ENCODE measurements around the gene NINJ2. TPM values are rescaled to one million over a fixed set of nuclear protein-coding genes. Genes with fewer than 3 reads are reported as not detected.

The NINJ2 gene
- total RNA-seq, 2 donors from 2014 or later, result 0.78 to 5.6 TPM

DNA sequence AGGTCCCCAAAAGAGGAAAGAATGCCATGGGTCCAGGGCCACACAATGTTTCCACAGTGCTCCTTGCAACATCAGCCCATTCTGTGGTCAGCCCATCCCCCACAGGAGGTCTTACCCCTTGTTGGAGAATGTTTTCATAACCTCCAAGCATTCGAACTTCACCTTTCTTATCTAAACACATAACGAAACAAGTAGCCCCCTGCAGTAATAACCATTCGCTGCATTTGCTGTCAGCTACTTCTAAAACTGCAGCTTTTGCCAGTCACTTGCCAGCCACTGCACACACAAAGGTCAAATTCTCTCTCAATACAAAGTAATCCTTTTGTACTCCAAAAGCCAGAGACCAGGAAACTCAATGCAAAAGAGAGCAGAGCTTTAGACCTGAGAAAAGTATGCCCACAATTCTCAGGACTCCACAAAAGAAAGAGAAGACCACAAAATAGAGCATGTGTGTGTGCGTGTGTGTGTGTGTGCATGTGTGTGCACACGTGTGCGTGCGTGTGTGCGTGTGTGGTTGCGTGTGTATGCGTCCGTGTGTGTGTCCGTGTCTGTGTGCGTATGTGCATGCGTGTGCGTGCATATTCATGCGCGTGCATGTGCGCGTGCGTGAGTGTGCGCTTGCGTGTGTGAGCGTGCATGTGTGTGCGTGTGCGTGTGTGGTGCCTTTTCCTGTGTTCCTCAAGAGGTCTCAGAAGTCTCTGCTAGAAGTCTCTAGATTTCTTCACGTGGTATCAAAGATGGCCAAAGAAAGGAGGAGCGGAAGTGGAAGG lies 31.7 kb upstream of the NINJ2 start:
- Histone ChIP-seq H3K27ac (no peak overlapping the region), H3K4me3 (no peak overlapping the region), H3K9me3 (peaks cover 0 to 8% (median 0%) of the 10 kb centered on the region in 3 donors), H3K27me3 (no peaks in the 10 kb centered on the region), H3K36me3 (replicated peaks in 1 of 2; ENCODE audit: insufficient read depth in 1 of 2, low read depth in 2 of 2) (no peaks in the 10 kb centered on the region), H3K4me1 (no peaks in the 10 kb centered on the region)
- intact Hi-C loops (cut with DNase I), result no loop called here
- DNase-seq (no peak), ATAC-seq (no peak)
- TF ChIP-seq, protein P1, sequence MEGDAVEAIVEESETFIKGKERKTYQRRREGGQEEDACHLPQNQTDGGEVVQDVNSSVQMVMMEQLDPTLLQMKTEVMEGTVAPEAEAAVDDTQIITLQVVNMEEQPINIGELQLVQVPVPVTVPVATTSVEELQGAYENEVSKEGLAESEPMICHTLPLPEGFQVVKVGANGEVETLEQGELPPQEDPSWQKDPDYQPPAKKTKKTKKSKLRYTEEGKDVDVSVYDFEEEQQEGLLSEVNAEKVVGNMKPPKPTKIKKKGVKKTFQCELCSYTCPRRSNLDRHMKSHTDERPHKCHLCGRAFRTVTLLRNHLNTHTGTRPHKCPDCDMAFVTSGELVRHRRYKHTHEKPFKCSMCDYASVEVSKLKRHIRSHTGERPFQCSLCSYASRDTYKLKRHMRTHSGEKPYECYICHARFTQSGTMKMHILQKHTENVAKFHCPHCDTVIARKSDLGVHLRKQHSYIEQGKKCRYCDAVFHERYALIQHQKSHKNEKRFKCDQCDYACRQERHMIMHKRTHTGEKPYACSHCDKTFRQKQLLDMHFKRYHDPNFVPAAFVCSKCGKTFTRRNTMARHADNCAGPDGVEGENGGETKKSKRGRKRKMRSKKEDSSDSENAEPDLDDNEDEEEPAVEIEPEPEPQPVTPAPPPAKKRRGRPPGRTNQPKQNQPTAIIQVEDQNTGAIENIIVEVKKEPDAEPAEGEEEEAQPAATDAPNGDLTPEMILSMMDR (IDR thresholded peaks at IDR 0.05), result no peak
- TF ChIP-seq POLR2A (IDR thresholded peaks at IDR 0.05), result no peak
- WGBS, 2 donors, result 83 to 84% methylated on average over 27 of the region's 27 CpGs

GRCh38 chr12:693934-694533 lies 30.8 kb upstream of the NINJ2 start:
- intact Hi-C loops (cut with DNase I), result no loop called here
- Histone ChIP-seq H3K4me1 (no peaks in the 10 kb centered on the region), H3K4me3 (no peak overlapping the region), H3K36me3 (replicated peaks in 1 of 2; ENCODE audit: insufficient read depth in 1 of 2, low read depth in 2 of 2) (no peaks in the 10 kb centered on the region), H3K27me3 (no peaks in the 10 kb centered on the region), H3K9me3 (peaks cover 0 to 8% (median 0%) of the 10 kb centered on the region in 3 donors), H3K27ac (no peak overlapping the region)
- DNase-seq (no peak), ATAC-seq (no peak)
- TF ChIP-seq, protein P1 (IDR thresholded peaks at IDR 0.05), result no peak
- TF ChIP-seq POLR2A (IDR thresholded peaks at IDR 0.05), result no peak
- 90 to 92% methylated on average over 6 to 7 of the region's 7 CpGs for WGBS, 2 donors

- TF ChIP-seq POLR2A (IDR thresholded peaks at IDR 0.05), result no peak
- TF ChIP-seq, protein P1 (IDR thresholded peaks at IDR 0.05), result no peak
- no peak overlapping the region for H3K27ac ChIP-seq
- no peaks in the 10 kb centered on the region for H3K9me3 ChIP-seq
- 94 to 96% methylated on average over 2 of the region's 2 CpGs for WGBS, 2 donors
- H3K4me1 ChIP-seq, result no peaks in the 10 kb centered on the region
- H3K36me3 ChIP-seq (replicated peaks in 1 of 2; ENCODE audit: insufficient read depth in 1 of 2, low read depth in 2 of 2), result no peaks in the 10 kb centered on the region
- H3K4me3 ChIP-seq, result no peak overlapping the region
- ATAC-seq (no peak), DNase-seq (no peak)
- intact Hi-C loops (cut with DNase I), result no loop called here
- no peaks in the 10 kb centered on the region for H3K27me3 ChIP-seq
Observed at GRCh38 chr12:692274-692673, 29.0 kb upstream of the NINJ2 start.

- Histone ChIP-seq H3K4me3 (no peak overlapping the region), H3K4me1 (no peaks in the 10 kb centered on the region), H3K27ac (no peak overlapping the region), H3K27me3 (no peaks in the 10 kb centered on the region), H3K9me3 (no peaks in the 10 kb centered on the region), H3K36me3 (replicated peaks in 1 of 2; ENCODE audit: insufficient read depth in 1 of 2, low read depth in 2 of 2) (no peaks in the 10 kb centered on the region)
- 87 to 88% methylated on average over 12 of the region's 12 CpGs for WGBS, 2 donors
- no peak for ATAC-seq
- no peak for DNase-seq
- no peak for TF ChIP-seq POLR2A (IDR thresholded peaks at IDR 0.05)
- TF ChIP-seq, protein P1 (IDR thresholded peaks at IDR 0.05), result no peak
- intact Hi-C loops (cut with DNase I), result no loop called here
Observed at GRCh38 chr12:690466-690865, 27.2 kb upstream of the NINJ2 start.

All from body of pancreas (tissue), 4 donors.